Islet of Langerhans (tissue), 1 donor: ENCODE measurements around the gene BACH2.
"Not testable (repeated sequence)": the region's sequence is repeated elsewhere in the genome, so short reads cannot be mapped to it uniquely, and the experiment has no call there.

ENCODE experiments used
- FAIRE-seq: peaks from one replicate; lab custom pipeline; 2011; peaks lifted over from hg19 to GRCh38; lab: Jason Lieb, UNC

The BACH2 gene

DNA sequence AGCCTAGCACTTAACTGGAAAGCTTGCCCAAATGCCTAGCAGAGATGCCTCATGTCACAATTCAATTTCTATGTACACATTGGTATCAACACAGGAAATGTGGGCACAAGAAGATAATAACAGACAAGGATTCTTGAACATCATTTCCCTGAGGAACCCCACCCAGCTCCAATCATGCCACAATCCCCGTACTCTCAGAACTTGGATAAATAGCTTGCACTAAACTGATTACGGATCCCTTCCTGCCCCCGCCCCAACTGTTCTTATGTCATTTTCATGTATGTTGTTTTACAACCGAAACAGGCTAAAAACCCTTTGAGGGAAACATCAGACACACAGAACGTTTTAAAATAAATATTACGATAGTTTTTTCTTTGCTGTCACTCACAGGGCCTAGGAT, 87.1 kb downstream of the BACH2 start:
- FAIRE-seq: no peak

DNA sequence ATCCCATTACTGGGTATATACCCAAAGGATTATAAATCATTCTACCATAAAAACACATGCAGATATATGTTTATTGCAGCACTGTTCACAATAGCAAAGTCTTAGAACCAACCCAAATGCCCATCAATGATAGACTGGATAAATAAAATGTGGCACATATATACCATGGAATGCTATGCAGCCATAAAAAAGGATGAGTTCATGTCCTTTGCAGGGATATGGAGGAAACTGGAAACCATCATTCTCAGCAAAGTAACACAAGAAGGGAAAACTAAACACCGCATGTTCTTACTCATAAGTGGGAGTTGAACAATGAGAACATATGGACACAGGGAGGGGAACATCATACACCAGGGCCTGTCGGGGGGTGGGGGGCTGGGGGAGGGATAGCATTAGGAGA, 88.0 kb downstream of the BACH2 start:
- FAIRE-seq: not testable (repeated sequence)

DNA sequence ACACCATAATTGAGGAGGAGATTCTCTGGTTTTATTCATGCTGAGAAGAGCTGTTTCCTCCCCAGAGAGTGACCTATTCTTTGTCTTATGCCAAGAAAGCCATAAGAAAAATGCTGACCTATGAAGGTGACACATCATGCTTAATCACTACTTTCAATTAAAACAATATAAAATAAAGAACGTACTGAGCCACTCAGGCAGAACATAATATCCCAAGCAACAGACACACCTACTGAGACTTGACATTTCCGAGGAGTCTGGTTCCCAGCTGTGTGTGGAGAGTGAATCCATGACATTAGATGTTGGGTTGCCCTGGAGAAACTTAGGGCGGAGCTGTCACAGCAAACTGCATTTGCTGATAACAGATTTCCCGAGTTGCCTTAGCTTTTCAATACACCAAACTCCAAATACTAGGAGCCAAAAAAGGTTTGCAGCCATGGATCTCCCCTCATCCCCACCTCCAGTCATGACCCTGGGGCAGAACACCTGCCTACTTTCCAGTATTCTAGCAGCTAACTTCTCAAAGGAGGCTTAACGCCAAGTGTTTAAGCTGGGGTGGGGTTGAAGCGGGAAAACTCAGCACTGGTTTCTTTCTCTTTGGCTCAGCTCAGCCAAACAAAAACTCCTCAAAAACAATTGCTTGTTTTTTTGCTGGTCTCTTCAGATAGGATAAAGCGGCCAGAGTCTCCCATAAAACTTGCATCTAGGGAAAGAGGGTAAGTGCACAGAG, 92.2 kb downstream of the BACH2 start:
- FAIRE-seq: no peak

DNA sequence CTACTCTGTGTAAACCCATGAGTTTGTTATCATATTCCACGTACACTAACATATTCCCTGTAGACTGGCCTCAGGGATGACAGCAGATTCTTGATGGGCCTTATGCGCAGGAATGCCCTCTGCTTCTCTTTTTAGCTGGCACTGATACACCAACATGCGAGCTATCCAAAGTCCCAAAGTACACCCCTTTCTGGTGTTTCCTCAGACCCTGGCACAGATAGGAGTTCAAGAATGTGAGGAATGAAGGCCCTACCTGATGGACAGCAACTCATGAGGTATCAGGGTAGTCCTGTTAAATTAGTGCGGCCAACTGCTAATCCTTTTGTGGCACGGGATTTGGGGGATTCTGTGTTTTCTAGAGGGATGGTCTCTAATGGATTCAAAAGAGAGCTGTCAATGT, 93.0 kb downstream of the BACH2 start:
- FAIRE-seq: no peak

DNA sequence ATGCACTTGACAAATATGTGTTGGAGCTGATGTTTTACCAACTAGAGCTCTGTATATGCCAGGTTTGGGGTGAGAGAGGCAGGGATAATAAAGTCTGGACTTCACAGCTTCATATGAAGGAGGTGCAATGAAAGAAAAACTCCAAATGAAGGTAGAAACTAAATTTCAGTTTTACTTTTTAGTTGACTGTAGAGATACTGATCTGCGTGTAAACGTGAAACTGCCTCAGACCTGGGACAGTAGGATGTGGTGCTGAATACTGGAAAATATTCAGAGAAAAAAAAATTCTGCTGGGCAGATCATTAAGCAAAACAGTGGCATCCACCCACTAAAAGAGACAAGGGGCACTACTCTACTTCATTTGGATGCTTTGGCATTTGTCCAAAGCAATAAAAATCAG, 94.5 kb downstream of the BACH2 start:
- no peak for FAIRE-seq

DNA sequence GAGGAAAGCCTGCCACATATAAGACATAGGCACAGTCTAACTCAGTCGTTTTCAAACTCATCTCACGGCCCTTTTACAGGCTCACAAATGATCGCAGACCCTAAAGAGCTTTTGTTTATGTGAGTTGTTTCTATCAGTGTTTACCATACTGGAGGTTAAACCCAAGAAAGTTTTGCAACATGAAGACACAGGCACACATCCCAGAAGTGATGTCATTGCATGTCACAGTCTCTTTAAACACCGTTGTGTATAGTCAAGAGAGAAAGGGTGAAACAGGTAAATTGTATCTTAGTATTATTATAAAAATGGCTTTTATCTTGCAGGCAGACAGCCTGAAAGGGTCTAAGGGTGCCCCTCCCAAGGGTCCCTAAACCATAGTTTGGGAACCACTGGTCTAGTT, 96.7 kb downstream of the BACH2 start:
- no peak for FAIRE-seq

DNA sequence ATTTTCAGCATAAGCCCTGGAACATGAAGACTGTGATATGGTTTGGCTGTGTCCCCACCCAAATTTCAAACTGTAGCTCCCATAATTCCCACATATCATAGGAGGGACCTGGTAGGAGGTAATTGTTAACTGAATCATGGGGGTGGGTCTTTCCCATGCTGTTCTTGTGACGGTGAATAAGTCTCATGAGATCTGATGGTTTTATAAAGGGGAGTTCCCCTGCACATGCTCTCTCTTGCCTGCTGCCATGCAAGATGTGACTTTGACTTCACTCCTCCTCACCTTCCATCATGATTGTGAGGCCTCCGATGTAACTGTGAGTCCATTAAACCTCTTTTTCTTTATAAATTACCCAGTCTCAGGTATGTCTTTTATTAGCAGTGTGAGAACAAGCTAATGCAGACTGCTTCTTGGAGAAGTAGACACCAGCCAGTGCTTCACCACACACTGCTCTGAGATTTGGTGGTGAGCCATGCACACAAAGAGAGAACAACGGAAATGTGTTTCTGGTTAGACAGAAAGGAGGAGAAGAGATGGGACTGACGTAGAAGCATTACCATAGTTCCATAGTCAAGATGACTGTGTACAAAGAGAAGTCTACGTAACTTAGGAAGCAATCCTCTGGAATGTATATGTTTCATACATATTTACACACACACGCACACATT, 97.8 kb downstream of the BACH2 start:
- no peak for FAIRE-seq

DNA sequence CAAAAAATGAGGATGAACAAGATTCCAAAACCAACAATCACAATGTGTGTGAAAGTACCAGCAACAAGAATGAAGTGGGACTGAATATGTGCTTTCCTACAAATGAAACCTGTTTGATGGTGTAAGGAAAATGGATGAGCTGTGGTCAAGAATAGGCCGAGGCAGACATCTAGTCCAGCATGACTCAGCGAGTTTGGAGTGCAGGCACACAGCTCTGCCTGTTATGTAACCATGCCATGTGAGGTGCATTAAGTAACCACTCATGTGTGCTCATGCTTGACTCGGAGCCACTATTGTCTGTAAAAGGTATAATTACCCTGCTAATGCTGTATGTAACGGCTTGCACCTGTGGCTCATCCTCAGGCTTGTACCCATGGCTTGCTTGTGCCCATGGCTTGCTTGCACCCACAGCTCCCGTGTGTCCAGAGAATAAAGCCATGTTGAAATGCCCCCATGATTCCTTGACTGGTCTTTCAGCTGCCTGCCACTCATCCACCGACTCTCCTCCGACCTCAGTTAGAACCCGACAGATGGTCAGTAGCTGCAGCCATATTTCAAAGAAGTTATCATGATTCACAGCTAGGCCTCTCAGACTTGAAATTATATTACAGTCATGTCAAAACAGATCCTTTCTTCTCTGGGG, 98.7 kb downstream of the BACH2 start:
- no peak for FAIRE-seq

DNA sequence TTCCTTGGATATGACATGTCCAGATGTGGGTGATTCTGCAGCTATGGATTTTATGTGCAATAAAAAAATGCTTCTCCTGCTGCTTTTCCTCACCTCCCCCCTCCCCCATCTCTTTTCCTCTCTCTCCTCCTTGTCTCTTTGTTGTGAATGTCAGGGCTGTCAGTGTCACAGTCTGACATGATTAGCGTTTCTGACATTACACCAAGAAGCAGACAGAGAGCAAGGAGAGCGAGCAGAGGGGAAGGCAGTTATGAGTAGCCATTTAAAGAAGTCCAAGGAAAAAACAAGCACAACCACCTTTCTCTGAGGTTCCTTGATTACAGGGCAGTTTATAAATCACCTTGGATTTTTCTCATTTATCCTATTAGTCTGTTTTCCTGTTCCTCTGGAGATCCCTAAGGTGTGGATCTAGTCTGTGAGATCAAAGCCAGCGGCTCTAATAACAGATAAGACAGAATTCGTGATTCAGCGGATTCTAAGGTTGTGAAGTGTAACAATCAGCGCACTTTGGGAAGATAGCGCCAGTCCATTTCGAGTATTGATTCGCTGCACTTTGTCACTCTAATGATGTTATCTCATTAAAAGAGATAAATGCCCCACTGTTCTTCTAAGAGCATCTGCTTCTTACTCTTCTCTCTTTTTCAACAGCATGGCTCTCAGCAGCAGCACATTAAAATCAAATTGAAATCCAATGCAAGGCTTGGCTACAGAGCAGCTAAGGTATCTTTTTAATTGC, 101.4 kb downstream of the BACH2 start:
- no peak for FAIRE-seq

DNA sequence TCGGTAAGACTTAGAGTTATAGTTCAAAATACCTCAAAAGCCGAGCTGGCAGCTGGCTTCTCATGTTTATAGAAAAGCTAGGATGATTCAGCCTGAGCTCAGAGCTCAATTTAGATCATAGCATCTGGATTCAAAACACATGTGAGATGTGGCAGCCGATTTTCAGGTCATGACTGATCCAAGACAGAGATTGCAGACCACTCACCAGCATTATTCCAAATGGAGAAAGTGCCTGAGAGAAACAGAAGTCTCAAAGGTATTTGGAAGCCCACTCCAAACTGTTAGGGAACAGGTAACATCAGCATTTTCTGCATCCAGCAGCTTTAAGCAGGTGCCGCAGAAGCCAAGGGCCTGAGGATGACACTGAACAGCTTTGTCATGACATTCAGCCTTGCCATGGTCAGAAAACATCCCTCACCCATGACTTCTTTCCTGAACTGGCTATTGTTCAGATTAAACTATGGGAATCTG, 102.2 kb downstream of the BACH2 start:
- peak; percentile 13 for FAIRE-seq

DNA sequence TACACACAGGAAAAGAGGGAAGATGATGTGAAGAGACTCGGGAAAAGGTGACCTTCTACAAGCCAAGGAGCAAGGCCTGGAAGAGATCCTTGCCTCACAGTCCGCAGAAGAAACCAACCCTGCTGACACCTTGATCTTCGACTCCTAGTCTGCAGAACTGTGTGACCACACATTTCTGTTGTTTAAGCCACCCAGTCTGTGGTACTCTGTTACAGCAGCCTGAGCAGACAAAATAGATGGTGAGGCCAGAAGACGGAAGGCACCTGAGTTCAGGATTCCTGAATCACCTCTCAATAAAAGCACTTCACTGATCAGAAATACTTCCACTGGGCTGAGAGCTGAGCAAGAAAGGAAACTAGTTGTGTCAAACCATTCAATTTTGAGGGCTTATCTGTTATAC, 103.3 kb downstream of the BACH2 start:
- FAIRE-seq: no peak

DNA sequence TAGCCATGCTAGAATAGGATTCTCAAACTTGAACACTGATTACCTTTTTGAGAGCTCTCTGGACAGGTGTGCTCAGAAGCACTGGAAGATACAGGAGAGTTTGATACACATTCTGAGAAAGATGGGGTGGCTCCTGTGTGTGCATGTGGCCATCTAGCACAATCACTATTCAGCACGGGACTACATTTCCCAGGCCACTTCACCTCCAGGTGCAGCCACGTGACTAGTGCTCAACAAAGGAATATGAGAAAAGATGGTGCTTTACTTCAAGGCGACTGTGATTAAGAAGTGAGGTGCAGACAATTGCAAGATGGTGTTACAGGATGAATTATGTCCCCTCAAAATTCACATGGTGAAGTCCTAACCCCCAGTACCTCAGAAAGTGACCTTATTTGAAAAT, 103.8 kb downstream of the BACH2 start:
- no peak for FAIRE-seq

DNA sequence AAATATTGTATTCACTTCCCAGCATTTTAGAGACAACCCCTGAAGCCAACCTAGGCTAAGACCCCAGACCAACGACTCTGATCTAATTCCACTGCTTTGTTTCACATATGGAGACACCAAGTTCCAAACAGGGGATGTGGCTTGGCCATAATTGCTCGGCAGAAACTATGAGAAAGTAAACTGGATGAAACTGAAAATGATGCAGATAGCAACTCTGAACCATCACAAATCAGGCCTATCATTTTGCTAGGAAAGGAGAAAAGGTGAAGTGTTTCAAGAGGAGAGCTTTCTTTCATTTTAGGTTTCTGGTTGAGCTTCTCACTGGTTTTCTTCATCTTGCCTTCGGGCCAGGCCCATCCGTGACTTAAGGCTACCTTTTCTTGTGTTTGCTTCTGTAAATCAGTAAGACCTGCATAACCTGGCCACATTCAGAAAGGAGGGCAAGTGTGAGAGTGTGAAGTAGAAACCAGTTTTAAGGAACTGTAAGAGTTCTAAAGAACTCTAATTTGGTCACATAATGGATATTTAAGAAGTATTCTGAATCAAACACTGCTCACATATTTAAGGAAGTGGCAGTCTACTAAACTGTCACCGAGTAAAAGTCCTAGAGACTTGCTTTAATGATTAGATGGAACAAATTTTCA, 105.8 kb downstream of the BACH2 start:
- FAIRE-seq: no peak

DNA sequence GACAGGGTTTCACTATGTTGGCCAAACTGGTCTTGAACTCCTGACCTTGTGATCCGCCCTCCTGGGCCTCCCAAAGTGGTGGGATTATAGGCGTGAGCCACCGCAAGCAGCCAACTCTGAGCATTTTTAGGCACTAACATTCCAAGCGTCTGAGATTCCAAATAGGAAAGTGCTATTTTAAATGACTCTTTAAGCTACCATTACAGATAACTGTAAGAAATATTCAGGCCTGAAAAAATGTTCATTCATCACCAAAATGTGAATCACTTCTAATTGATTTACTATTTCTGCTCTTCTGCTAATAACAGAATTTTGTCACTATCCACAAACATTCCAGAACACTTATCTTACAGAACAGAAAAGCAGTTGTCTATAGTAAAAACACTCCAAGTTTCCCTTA, 106.5 kb downstream of the BACH2 start:
- no peak for FAIRE-seq

DNA sequence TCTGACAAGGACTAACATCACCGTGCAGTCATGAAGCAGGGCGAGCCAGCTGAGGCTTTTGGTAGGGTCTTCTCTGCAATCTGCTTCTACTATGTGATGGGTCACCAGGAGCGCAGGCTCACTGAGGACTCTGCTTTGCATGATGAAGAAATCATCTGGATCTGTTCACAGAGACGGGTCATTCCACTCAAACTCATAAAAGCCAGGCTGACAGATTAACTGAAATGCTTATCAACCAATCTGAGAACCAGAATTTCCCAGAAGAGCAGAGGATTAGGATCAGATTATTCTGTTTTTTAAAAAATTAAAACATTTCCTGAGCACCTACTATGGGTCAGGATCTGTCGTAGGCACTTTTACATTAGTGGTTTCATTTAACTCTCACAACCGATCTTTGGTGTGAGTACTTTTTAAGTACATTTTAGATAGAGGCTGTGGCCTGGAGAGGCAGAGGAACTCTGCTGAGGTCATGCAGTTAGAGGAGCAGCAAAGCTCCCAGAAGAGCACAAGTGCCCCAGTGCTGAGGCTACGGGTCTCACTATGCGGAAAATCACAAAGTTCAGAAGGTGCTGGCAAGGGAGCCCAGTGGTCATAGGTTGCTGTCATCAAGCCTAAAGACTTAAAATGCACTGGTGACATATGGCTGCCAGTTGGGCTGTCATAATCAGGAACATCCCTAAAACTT, 109.1 kb downstream of the BACH2 start:
- FAIRE-seq: no peak

DNA sequence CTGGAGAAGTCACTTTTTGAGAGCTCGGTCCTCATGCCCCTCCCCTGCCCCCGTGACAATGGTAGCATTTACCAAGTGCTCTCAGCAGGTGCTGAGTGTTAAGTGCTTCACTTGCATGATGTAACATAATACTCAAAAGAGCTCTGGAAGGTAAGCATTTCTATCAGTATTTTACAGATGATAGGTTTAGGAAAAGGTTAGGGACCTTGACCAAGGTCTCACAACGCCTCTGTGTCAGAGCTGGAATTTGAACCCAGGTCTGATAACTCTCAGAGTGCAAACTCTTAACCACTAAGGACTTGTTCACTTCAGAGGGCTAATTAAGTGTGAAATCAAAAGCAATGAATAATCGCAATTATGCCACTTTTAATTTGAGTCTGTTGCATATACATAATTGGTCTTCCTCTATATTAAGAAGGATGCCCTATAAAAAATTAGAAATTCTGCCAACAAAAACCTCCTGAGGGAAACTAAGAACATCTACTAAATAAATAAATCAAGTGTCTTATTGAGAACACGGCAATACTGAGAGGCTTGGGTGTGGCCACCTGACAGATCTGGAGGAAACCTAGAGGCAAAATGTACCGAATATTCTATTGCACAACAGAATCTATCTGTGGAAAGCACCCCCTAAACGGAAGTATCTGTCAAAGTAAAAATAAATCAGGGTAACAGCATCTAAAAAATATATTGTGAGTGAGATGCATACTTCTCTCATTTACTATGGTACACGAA, 109.8 kb downstream of the BACH2 start:
- FAIRE-seq: no peak

DNA sequence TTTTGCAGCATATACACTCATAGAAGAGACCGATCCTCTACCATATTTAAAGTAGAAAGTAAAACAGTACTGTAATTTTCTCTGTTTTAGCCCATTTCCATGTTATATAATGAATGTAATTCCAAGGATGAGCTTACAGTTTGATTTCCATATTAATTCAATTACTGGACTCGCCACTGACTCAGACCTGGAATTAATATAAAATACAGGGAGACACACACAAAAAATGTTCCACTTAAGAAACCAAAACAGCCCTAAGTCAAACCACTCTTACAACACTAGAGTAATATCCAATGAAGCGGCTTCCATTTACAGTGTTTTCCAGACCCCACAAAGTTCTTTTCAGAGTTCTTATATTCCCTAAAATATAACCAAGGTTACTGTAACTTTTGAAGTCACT, 110.6 kb downstream of the BACH2 start:
- FAIRE-seq: no peak

DNA sequence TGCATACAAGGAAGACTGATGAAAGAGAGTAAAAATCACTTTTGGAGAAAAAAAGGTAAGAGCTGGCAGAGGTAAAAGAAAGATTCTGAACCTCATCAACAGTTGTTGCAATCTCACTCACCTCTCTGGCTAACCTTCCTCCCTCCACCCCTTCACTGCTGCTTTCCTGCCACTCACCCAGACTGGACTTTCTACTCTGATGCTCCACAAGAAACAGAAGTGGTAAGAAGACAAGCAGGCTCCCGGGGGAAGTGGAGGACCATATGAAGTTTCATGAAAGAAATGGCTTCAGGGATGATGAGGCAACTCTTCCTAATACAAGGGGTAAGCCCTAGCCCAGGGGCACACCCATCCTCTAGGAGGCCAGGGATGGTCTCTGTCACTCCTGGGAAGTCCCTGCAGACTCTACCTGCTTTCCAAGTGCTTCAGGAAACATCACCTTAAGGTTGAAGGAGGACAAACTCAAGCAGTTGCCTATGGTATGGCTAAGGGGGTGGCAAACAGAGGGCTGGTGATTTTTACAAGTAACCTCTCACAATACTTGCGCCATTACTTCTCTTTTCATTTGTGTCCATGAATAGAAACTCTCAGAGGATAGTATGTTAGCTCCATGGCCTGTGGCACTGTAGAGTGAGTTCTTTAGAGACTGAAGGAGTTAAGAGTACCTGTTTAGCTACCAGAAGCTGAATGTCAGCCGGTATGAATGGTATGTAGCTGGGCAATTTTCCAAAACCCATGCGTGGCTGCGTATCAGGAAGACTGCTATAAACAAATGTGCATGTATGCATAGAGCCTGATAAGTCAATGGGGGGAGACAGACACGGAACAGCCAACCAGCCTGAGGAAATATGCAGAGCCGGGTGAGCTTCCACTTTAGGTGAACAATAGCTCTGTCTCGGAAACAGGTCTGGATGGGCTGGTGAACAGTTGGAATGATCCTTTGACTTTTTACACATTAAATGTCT, 112.0 kb downstream of the BACH2 start:
- no peak for FAIRE-seq

DNA sequence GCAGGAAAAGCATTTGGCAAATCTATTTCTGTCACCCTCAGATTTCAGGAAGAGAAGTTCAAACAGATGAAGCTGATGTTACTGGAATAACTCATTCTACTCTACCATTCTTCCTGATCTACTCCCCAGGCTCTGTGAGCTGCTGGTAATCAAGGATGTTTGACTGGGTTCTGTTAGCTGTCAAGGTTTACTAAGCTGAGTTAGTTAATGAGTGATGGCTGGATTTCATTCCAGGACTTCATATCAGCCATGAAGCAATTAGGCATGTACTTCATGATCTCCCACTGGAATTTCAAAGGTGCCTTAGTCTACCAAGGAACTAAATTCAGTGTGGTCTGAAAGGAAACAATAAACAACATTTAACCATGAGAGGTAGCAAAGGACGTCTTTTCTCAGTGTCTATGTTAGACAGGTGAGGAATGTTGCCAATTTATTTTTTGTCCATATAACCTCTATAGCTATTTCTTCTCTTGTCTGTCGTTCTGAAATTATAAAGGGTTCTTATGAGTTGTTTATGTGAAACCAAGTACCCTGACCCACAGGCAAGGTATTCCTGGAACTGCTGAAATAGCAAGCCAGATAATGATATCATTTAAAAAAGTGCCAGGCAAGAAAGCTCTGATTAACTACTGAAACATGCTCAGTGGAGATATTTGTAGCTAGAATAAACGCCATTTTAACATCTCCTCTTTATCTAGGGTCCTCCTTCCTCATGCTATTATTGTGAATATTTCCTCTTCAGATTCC, 112.9 kb downstream of the BACH2 start:
- peak; percentile 95 for FAIRE-seq
